SK-N-SH treated with all-trans-retinoic acid at 6 μM for 48 hours (cell line): Measurements from ENCODE around the gene MAML2.
A peak's percentile ranks its signal among the peaks of the same experiment; 100 is the strongest.

Experiments used
- ATAC-seq: fragments of 200-7000 bp; cut with Tn5 transposase; 3 replicates; pipeline ENCODE4 v1.9.1; 2020; ENCODE audit warnings: mild to moderate bottlenecking, moderate library complexity
- ARNTL ChIP-seq: fragments of 450-650 bp; formaldehyde crosslinking; IDR thresholded peaks from 2 replicates; pipeline ENCODE4 v1.5.0; 2020; ENCODE audit warnings: low read depth, mild to moderate bottlenecking, moderate library complexity, borderline replicate concordance
- BACH2 ChIP-seq: fragments of 250-450 bp; sonication (Bioruptor Pico); IDR thresholded peaks from 2 replicates; pipeline ENCODE4 v1.9.0; 2021; ENCODE audit warnings: mild to moderate bottlenecking, borderline replicate concordance
- CREB5 ChIP-seq: fragments of 250-450 bp; sonication (Bioruptor Pico); IDR thresholded peaks from 2 replicates; pipeline ENCODE4 v1.5.1; 2020; ENCODE audit warnings: low read depth, mild to moderate bottlenecking, moderate library complexity
- CSDC2 ChIP-seq: fragments of 250-450 bp; sonication (Bioruptor Pico); IDR thresholded peaks from 2 replicates; pipeline ENCODE4 v1.5.0; 2020; ENCODE audit warnings: mild to moderate bottlenecking, moderate library complexity
- ESRRG ChIP-seq: fragments of 250-450 bp; sonication (Bioruptor Pico); IDR thresholded peaks from 2 replicates; pipeline ENCODE4 v1.6.1; 2021; ENCODE audit warnings: mild to moderate bottlenecking
- GLIS3 ChIP-seq: fragments of 250-450 bp; sonication (Bioruptor Pico); IDR thresholded peaks from 2 replicates; pipeline ENCODE4 v1.5.0; 2020; ENCODE audit warnings: mild to moderate bottlenecking, moderate library complexity
- ISL1 ChIP-seq: fragments of 250-450 bp; sonication (Bioruptor Pico); IDR thresholded peaks from 2 replicates; pipeline ENCODE4 v2.1.2; 2022; ENCODE audit warnings: mild to moderate bottlenecking, moderate library complexity
- PPARA ChIP-seq: fragments of 250-450 bp; sonication (Bioruptor Pico); IDR thresholded peaks from 2 replicates; pipeline ENCODE4 v1.5.0; 2020; ENCODE audit warnings: mild to moderate bottlenecking, borderline replicate concordance
- RARB ChIP-seq: fragments of 250-450 bp; sonication (Bioruptor Pico); IDR thresholded peaks from 2 replicates; pipeline ENCODE4 v1.8.0; 2021; ENCODE audit warnings: mild to moderate bottlenecking, moderate library complexity
- TOX ChIP-seq: fragments of 250-450 bp; sonication (Bioruptor Pico); IDR thresholded peaks from 2 replicates; pipeline ENCODE4 v1.8.0; 2021; ENCODE audit warnings: mild to moderate bottlenecking, moderate library complexity, borderline replicate concordance
- TSHZ2 ChIP-seq: fragments of 250-450 bp; sonication (Bioruptor Pico); IDR thresholded peaks from 2 replicates; pipeline ENCODE4 v1.5.0; 2020; ENCODE audit warnings: mild to moderate bottlenecking, moderate library complexity
- ZFP3 ChIP-seq: fragments of 250-450 bp; sonication (Bioruptor Pico); IDR thresholded peaks from 2 replicates; pipeline ENCODE4 v1.5.0; 2020; ENCODE audit warnings: mild to moderate bottlenecking, moderate library complexity
- ZFP30 ChIP-seq: fragments of 450-650 bp; formaldehyde crosslinking; IDR thresholded peaks from 2 replicates; pipeline ENCODE4 v1.5.0; 2022; ENCODE audit warnings: mild to moderate bottlenecking, moderate library complexity
- ZNF70 ChIP-seq: fragments of 450-650 bp; formaldehyde crosslinking; IDR thresholded peaks from 2 replicates; pipeline ENCODE4 v1.5.0; 2020; ENCODE audit warnings: mild to moderate bottlenecking, moderate library complexity
- ZNF8 ChIP-seq: fragments of 450-650 bp; formaldehyde crosslinking; IDR thresholded peaks from 2 replicates; pipeline ENCODE4 v1.5.0; 2020; ENCODE audit warnings: mild to moderate bottlenecking, moderate library complexity
- TF ChIP-seq, protein P1 (sequence below): fragments of 250-450 bp; sonication (Bioruptor Pico); IDR thresholded peaks from 2 replicates; pipeline ENCODE4 v1.8.0; 2021; ENCODE audit warnings: low read depth, mild to moderate bottlenecking, moderate library complexity, borderline replicate concordance
- TF ChIP-seq, protein P2 (sequence below): fragments of 250-450 bp; sonication (Bioruptor Pico); IDR thresholded peaks from 2 replicates; pipeline ENCODE4 v1.8.0; 2020; ENCODE audit warnings: mild to moderate bottlenecking, moderate library complexity, borderline replicate concordance
- TF ChIP-seq, protein P3 (sequence below): fragments of 250-450 bp; sonication (Bioruptor Pico); IDR thresholded peaks from 2 replicates; pipeline ENCODE4 v1.5.1; 2021; ENCODE audit warnings: mild to moderate bottlenecking, moderate library complexity

Gene MAML2

DNA sequence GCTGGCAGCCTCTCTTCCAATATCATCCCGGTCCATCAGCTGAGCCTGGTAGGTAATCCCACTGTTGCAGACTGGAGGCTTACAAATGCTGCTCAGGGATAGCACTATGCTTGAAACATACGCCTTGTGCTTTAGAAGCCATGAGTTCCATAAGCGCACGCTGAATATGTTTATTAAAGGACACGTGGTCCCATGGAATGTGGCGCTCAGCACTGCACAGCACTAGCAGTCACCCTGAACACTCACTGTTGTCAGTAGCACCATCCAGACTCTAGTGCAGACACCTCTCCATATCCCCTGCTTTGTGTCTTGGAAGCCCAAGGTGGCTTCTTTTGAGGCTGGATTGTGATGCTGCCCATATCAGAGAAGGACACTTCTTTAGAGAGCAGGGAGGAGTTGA, 120.9 kb downstream of the MAML2 start (continued):
- TF ChIP-seq, protein P1, sequence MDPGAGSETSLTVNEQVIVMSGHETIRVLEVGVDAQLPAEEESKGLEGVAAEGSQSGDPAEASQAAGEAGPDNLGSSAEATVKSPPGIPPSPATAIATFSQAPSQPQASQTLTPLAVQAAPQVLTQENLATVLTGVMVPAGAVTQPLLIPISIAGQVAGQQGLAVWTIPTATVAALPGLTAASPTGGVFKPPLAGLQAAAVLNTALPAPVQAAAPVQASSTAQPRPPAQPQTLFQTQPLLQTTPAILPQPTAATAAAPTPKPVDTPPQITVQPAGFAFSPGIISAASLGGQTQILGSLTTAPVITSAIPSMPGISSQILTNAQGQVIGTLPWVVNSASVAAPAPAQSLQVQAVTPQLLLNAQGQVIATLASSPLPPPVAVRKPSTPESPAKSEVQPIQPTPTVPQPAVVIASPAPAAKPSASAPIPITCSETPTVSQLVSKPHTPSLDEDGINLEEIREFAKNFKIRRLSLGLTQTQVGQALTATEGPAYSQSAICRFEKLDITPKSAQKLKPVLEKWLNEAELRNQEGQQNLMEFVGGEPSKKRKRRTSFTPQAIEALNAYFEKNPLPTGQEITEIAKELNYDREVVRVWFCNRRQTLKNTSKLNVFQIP, result no peak

- peak; percentile 43 for ATAC-seq
- TF ChIP-seq TSHZ2 (no peak), TOX (no peak), CREB5 (CRISPR knock-in tag) (no peak), ARNTL (no peak), ZFP3 (CRISPR knock-in tag) (no peak), BACH2 (CRISPR knock-in tag) (no peak), PPARA (no peak), GLIS3 (CRISPR knock-in tag) (no peak), ISL1 (CRISPR knock-in tag) (no peak), RARB (CRISPR knock-in tag) (no peak)
Observed at GRCh38 chr11:96221244-96222070, 121.5 kb downstream of the MAML2 start.

DNA sequence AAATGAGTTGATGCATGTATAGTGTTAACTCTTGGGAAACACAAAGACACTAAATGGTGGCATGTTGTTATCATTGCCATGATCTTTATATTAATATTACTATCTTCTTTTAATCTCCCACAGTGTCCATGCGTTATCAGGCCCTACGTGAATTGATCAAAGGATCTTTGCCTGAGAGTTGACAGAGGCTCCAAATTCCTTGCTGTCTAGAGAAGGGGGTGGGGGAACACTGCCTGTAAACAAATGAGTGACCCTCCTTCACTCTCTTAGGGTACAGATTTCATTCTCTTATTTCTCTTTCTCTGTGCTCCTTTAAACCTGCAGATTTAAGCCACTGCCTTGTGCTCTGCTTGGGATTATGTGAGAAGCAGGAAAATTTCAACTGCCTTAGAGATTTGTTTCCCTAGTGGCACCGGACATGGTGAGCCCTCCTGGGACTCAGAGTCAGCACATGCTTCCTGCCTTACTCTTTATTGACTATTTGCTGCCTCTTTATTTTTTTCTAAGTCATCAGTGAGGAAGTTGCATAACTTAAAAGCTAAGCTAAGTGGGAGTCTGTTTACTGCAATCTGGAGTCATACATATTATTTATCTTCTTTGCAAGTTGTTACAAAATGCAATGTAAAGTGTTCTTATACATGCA, 122.9 kb downstream of the MAML2 start:
- TF ChIP-seq ISL1 (CRISPR knock-in tag), result no peak
- no peak for TF ChIP-seq ESRRG (CRISPR knock-in tag)
- TF ChIP-seq, protein P2, sequence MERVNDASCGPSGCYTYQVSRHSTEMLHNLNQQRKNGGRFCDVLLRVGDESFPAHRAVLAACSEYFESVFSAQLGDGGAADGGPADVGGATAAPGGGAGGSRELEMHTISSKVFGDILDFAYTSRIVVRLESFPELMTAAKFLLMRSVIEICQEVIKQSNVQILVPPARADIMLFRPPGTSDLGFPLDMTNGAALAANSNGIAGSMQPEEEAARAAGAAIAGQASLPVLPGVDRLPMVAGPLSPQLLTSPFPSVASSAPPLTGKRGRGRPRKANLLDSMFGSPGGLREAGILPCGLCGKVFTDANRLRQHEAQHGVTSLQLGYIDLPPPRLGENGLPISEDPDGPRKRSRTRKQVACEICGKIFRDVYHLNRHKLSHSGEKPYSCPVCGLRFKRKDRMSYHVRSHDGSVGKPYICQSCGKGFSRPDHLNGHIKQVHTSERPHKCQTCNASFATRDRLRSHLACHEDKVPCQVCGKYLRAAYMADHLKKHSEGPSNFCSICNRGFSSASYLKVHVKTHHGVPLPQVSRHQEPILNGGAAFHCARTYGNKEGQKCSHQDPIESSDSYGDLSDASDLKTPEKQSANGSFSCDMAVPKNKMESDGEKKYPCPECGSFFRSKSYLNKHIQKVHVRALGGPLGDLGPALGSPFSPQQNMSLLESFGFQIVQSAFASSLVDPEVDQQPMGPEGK (CRISPR knock-in tag), result no peak
- TF ChIP-seq ZNF8 (CRISPR knock-in tag), result no peak
- TF ChIP-seq ZFP3 (CRISPR knock-in tag), result no peak
- TF ChIP-seq ZFP30 (CRISPR knock-in tag), result no peak
- TF ChIP-seq, protein P1, result no peak
- no peak for TF ChIP-seq CSDC2 (CRISPR knock-in tag)
- TF ChIP-seq BACH2 (CRISPR knock-in tag), result no peak
- no peak for TF ChIP-seq PPARA
- no peak for TF ChIP-seq TOX
- TF ChIP-seq ZNF70 (CRISPR knock-in tag), result no peak
- ATAC-seq, result peak; percentile 24; the same call in 2 of the 3 replicates

- ATAC-seq, result no peak
Observed at GRCh38 chr11:96218901-96219300, 124.1 kb downstream of the MAML2 start.

More at GRCh38 chr11:96218901-96219300, 124.1 kb downstream of the MAML2 start:
- peak; percentile 58 for TF ChIP-seq ISL1 (CRISPR knock-in tag)
- TF ChIP-seq, protein P3, sequence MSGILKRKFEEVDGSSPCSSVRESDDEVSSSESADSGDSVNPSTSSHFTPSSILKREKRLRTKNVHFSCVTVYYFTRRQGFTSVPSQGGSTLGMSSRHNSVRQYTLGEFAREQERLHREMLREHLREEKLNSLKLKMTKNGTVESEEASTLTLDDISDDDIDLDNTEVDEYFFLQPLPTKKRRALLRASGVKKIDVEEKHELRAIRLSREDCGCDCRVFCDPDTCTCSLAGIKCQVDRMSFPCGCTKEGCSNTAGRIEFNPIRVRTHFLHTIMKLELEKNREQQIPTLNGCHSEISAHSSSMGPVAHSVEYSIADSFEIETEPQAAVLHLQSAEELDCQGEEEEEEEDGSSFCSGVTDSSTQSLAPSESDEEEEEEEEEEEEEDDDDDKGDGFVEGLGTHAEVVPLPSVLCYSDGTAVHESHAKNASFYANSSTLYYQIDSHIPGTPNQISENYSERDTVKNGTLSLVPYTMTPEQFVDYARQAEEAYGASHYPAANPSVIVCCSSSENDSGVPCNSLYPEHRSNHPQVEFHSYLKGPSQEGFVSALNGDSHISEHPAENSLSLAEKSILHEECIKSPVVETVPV, result no peak
- no peak for TF ChIP-seq ZNF8 (CRISPR knock-in tag)
- TF ChIP-seq ZFP30 (CRISPR knock-in tag), result no peak
- TF ChIP-seq ZFP3 (CRISPR knock-in tag), result no peak
- TF ChIP-seq, protein P2 (CRISPR knock-in tag), result no peak
- no peak for TF ChIP-seq BACH2 (CRISPR knock-in tag)
